Occipital lobe (tissue), 2 donors: ENCODE results near the gene RPRD1B. TPM values are rescaled to one million over a fixed set of nuclear protein-coding genes. Genes with fewer than 3 reads are reported as not detected.
A peak's percentile ranks its signal among the peaks of the same experiment; 100 is the strongest.

ENCODE experiments used
- DNase-seq: peaks from one replicate; lab custom pipeline; 2025; lab: John Stamatoyannopoulos, UW
- total RNA-seq: library from RNA; depleted of rRNA; stranded (reverse); fragments of >200 nt; gene quantifications from one replicate; pipeline ENCODE4 v1.2.3, GENCODE V29; 2014

Gene RPRD1B
- total RNA-seq, 1 donor from 2014 or later, result 34.3 TPM

DNA sequence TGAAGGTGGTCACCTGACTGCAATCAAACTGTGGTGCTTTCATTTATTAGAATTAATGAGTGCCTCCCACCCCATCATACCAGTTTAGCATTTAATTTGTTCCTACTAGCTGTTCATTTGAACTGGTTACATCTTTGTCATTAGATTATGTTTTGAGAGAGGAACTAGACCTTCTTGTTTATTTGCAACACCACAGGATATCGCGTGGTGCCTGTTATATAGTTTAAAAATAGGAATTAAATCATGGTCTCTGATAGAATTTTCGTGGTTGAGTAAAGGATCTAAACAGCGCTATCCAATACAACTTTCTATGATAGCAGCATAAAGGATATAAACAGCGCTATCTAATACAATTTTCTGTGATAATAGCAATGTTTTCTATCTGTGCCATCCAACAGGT is 2.8 kb downstream of the RPRD1B start:
- DNase-seq, result no peak

DNA sequence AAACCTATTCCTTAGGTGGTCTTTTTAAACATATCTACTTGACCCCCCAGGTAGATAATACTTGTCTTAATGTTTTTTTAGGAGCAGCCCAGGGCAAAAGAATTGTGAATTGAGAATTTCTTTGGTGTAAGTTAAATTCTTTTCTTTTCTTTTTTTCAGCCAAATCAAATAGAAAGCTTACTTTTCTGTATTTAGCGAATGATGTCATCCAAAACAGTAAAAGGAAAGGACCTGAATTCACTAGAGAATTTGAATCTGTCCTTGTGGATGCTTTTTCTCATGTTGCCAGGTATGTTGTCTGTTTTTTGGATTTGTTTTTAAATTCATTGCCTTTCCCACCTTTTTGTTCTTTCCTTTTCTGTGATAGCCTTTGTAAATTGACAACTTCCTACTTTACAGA is 6.7 kb downstream of the RPRD1B start:
- DNase-seq, result no peak

DNA sequence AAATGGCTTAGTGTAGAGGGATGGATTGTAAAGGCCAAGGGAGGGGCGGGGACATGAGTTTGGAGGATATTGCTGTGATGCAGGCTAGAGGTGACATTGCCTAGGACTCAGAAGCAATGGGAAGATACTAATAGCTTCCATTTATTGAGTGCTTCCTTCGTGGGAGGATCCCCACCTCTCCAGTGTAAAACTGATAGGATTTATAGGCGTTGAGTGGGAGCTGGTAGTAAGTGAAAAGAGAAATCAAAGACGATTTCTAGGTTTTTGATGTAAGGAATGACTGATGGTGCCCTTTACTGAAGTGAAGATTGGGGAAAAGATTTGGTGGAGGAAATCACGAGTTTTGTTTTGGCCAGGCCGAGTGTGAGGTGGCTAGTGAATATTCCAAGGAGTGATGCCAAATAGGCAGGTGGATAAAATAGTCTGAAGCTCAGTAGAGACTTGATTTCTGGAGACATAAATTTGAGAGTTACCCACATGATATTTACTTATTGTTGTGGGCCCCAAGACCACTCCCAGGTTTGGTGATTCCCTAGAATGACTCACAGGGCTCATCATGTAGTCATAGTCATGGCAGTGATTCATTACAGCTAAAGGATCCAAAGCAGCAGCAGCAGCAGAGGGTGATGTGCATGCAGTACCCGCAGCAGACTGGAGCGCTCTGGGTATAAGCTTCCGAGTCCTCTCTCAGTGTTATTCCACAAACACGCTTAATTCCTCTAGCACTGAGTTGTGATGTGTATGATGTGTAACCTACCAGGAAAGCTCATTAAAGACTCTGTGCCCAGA is 10.2 kb downstream of the RPRD1B start:
- DNase-seq, result peak; percentile 10

DNA sequence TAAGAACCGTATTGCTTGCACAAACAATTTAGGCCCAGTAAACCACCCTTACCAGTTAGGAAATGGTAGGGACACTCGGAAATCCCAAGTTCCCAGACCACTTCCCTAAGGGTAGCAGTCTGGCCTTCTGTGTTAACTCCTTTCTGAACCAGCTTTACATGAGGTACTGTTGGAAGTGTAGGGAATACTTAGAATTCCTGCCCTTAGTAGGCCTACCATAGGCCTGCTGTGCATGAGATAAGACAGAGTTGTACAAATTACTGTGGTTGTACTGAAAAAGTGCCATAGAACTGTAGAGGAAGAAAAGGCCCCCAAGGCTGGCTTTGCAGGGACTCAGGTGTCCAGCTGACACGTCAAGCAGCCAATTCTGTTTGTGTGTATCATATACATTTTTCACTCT is 11.1 kb downstream of the RPRD1B start:
- DNase-seq, result no peak

DNA sequence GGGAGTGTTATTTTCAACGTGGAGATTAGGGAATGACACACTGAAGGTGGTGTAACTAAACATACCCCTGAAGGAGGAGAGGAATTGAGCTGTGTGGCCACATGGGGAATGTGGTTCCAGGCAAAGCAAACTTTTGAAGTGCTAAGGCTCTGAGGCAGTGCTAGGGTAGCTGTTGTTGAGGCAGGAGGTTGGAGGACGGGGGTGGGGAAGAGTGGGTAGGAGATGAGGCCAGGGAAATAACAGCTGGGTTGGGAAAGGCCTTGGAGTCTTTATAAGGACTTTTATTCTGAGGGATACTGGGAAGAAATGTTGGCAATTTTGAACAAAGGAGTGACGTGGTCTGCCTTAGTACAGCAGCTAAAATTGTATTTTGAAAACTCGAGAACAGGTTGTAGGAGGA is 13.0 kb downstream of the RPRD1B start:
- no peak for DNase-seq

DNA sequence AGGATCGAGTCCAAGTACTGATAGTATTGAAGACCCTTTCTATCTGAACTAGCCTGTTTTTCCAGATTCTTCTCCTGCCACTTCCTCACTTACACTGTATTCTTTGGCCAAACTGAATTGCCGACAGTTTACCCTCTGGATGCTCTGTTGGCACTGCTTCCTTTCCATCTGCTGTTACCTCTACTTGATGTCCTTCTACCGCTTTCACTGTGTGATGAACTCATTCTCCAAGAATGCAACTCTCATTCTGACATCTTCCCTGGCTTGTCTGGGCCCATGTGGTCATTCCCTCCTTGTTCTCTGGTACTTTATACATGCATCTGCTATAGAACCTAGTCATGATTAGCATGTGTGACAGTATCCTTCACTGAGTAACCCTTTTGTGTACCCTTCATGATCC is 16.3 kb downstream of the RPRD1B start:
- DNase-seq, result no peak

DNA sequence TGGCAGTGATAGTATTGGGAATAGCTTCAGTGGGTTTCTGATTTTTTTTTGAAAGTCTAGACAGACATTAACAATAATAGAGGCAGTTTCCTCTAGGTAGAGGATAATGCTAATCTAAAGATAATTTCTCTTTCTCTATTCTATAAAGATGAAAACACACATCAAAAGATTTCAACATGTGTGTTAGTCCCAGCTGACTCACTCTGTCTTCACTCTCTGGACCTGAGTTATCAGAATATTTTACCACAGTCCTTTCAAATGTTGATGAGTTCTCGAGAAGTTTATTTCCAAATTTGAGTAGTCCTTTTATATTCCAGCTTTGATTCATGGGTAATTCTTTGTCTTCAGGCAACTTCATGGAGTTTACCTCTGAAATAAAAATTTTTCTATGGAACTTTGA is 17.1 kb downstream of the RPRD1B start:
- DNase-seq, result no peak

DNA sequence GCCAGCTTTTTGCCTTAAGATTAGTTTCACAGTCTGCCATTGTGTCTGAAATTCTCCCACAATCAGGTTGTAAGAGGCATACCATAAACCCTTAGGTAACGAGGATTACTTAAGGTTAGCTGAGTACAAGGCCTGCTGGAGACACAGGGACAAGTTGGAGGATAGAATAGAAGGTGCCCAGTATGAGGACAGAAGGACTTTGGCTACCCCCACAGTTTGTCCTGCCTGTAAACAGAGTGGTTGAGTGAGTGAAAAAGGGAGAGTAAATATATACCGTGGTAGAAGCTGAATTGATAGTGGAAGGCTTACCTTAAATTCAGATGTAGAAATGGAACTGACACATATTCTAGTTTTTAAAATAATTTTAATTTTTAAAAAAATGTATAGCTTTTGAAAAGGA is 19.3 kb downstream of the RPRD1B start:
- DNase-seq, result no peak

DNA sequence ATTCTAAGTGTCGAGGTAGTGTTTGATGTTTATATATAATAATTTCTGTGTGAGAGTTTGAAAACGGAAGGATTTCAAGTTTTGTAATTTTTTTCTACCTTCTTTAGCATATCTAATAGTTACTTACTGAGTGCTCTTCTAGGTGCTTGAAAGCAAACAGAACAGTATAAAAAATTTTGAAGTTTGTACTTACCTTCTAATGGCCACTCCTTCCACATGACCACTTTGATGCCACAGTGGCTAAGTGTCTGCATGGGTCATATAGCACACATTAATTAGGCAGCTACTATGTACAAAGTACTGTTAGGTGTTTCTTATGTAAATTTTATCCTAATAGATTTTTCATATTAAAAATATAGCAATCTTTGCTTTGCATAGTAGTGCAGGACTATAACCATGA is 21.1 kb downstream of the RPRD1B start:
- no peak for DNase-seq

DNA sequence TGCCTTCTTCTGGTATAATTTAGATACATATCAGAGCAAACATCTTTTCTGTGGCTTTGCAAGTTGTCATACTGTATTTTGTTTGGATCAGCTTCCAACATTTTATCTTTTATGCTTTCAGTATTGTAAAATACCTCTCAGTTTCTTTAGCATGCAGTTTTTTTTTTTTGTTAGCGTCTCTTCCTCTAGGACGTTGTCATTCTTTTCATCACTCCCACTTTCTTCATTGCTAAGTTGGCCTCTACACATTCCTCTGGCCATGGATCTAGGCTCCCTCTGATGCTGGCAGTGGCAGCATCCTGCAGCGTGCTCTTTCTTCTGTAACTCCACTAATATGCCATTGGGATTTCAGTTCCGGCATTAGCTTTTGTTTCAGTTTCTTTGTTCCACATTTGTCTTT is 21.7 kb downstream of the RPRD1B start:
- no peak for DNase-seq

DNA sequence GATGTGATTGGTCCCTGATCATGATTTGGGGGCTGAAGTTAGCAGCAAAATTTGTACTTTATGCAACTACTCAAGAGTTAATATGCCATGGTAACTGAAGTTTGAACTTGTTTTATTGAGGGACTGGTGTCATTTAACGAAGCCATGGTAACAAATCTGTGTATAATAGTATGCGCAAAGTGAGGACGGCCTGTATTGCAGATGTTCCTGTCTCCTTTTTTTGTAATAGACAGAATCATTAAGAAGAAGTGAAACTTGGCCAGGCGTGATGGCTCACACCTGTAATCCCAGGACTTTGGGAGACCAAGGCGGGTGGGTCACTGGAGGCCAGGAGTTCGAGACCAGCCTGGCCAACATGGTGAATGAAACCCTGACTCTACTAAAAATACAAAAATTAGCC is 22.3 kb downstream of the RPRD1B start:
- no peak for DNase-seq

DNA sequence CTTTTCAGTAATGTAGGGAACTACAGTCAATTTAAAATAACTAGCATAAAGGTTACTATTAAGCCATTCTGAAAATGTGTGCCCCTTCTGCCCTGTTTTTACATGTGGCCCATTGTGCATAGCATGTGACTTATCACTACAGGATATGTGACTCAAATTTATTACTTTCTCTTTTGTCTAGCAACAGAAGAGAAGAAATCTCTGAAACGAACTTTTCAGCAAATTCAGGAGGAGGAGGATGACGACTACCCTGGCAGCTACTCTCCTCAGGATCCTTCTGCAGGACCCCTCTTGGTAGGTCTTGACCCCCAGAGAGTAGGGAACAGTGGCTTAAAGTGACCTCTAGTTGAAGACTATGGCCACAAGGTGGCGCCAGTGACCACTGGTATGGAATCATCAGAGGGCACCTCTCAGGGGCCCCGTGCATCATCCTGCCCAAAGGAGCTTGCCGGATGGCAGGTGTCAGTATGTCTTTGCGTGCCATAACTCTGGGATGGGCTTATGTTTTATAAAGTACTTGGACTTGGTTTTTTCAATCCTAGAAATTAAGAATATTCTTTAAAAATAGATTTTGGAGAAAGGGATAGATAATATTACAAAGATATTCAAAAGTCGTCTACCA is 23.9 kb downstream of the RPRD1B start:
- DNase-seq, result peak; percentile 2

DNA sequence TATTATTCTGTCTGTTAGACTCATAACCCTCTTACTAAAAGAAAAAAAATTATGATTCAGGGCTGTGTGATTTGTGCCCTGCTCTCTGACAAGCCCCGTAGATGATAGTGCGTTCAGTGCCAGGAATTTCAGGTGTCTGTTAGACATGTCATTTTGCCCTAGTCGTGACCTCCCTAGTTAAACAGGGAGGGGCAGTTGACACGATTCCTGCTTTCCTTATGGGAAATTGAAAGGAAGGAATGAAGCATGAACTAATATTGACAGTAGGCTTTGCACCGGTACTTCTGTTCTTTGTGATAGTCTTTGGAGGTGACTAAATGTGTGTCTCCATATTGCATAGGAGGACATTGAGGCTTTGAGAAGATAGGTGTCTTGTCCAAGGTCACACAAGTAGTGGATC is 26.3 kb downstream of the RPRD1B start:
- DNase-seq, result no peak

DNA sequence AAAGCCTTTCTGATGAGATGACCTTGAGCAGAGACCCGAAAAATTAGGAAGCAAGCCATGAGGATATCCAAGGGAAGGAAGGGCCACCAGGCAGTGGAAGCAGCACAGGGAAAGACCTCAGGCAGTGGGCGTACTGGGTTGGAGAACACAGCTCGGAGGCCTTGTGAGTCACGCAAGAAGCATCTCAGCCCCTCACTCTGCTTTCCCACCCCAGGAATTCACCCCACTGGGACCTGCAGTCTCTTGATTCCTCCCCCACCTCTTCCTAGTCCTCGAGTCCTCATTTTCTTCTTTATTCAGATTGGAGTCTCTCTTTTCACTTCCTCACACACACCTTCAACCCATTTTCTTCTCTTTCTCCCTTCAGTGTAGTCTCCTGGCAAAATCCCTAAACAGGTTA is 27.0 kb downstream of the RPRD1B start:
- no peak for DNase-seq

DNA sequence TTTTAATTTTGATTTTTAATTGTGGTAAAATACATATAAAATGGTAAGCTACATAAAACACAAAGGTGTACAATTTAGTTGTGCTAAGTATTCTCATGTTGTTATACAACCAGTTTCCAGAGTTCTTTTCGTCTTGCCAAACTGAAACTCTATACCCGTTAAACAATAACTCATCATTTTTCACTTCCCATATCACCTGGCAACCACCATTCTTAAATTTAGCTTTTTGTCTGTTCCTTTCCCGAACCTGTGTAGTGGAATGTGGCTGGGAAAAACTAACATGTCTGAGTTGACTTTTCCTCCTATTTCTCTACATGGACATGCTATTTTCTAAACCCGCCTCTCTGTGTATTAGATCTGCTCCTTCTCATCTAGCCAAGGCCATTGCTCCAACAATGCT is 27.6 kb downstream of the RPRD1B start:
- DNase-seq, result no peak

DNA sequence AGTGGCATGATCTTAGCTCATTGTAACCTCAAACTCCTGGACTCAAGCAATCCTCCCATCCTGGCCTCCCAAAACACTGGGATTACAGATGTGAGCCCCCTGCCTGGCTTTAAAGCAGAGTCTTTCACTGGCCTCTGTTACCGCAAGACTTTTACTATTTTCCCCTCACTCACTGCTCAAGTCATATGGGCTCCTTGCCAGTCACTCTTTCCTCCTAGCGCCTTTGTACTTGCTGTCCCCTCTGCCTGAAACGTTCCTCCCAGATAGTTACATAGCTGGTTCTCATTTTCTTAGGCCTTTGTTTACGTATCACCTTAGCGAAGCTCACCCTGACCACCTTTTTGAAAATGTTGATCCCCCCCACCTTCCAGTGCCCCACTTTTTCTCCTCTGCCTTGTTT is 29.3 kb downstream of the RPRD1B start:
- DNase-seq, result no peak

DNA sequence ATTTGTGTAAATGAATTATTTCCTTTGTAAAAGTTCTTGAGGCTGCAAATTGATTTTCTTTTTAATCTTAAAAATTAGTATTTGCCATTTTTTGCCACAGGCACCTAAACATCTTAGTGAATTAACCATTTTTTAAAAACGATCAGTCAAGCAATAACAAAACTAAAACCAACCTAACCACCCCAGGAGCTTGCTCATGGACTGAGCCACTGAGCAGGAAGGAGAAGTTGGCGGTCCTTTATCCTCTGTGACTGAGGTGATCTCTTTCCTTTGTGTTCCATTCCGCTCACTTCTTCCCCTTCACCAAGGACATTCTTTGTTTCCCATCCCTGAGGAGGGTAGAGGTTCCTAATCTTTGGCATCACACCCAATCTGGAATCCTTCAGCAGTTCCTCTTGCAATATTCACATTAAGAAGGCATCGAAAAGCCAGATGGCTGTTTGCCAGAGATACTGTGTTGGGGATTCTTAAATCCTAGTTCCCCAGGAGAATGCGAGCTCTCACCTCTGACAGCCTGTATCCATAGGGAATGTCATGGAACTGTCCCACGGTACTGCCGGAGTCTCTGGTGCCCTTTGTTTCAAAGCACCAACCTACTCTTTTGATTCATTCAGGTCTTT is 30.5 kb downstream of the RPRD1B start:
- DNase-seq, result no peak

DNA sequence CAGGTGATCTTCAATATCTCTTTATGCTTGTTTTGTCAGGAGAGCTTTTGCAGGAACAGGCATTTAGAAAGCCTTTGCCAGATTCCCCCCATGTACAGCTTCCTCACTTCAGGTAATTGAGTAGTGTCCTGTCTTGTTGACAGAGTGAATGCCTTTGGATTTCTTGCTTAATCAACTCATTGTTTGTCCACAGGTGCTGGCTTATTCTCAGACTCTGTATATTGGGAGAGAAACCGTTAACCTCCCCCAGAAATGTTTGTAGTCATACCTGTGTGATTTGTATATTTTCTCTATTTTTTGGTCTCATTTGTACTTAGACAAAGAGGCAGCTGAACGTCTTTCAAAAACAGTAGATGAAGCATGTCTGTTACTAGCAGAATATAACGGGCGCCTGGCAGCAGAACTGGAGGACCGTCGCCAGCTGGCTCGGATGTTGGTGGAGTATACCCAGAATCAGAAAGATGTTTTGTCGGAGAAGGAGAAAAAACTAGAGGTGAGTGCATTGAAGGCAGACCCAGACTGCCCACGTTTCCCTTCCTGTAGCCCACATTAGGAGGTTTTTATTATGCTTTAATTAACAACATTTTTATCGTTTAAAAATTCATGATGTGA is 32.3 kb downstream of the RPRD1B start:
- DNase-seq, result no peak

DNA sequence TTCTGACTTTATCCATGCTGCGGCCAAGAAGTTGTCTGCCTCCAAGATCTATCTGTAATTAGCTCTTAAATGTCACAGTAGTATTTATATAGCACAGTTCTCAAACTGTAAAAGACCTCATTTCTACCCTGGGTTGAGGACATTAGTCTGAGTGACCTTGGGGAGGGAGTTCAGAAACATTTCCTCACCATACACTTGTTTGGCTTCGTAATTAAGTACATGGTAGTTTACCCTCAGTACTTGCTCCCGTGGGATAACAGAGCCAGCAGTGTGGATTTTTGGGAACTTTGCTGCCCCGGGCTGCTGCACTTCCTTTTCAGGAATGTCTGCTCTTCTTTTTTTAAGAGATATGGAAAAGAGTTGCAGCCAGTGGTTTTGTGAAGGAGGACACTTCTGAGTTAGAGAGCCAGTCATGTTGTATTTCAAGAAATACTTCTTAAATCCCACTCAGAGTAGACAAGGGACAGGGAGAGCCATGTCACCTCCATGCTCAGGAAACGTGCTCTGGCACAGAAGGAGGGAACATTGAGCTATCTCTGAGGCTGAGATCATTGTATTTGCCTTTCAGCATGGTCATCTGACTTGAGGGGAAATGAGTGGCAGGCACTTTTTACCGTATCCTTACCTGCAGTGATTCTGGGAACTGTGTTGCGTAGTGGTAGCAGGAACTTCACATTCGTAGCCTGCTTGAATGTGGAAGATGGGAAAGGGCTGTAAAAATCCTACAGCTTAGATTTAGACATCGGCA is 33.6 kb downstream of the RPRD1B start:
- no peak for DNase-seq

DNA sequence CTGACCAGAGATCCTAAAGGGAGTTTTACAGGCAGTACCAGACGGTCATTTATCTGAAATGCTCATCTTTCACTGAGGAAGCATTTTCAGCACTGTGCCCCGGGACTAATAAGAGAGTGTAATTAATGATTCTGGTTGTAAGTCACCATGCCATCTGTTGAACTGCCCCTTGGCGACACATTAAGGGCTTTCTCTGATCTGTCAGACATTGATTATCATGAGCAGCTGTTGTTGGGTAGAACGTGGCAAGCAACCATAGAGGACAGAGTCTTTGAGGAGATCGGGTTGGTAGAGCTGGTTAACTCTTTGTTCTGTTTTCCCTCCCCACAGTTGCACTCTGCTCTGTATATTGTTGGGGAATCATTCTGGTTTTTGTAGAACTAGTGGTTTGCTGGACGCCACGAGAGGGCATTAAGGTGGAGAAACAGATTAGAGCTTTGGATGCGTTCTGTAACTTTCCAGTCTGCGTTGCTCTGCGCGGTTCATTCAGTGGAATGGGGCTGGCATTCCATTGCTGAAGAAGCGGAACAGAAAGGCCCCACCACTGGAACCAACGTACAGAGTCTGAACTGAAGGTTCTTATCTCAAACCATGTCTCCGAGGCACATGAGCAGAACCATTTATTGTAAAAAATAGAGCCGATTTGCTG is 34.3 kb downstream of the RPRD1B start:
- DNase-seq, result no peak

DNA sequence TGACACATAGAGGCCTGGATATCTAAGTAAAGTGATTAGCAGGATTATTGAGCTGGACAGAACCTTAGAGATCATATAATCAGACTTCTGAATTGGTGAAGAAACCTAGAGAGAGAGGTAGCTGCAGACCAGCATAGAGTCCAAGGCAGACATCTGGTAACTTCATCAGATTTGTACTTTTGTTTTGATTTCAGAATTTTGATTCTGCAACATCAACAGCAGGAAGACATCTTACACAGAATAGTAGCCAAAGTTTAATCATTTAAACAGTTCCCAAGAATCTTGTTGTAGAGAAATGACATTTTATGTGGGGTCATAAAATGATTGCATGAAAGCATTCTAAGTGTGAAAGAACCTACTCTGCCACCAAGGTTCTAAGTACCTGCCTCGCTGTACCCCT is 39.4 kb downstream of the RPRD1B start:
- no peak for DNase-seq
